H1 (cell line): ENCODE data around the gene GNB5. TPM values are rescaled to one million over a fixed set of nuclear protein-coding genes. Genes with fewer than 3 reads are reported as not detected.

ENCODE experiments used
- CTCF ChIA-PET: fragments of 300-600 bp; sonication (Branson Sonifier 250); formaldehyde crosslinking; loops from one replicate; lab custom pipeline; 2021; ENCODE audit not compliant: partially characterized antibody; lab: Charles Lee
- POLR2A ChIA-PET: fragments of 300-600 bp; sonication (Branson Sonifier 250); formaldehyde crosslinking; loops from one replicate; lab custom pipeline; 2021; ENCODE audit warnings: inconsistent platforms; ENCODE audit not compliant: partially characterized antibody; lab: Charles Lee
- DNase-seq, 2 experiments: peaks; one replicate each; pipeline versions ENCODE4 v3.0.0 to v3.0.0-alpha.2; 2010 to 2022; ENCODE audit warnings: low spot score in 2 of 2, low read depth in 1 of 2, mixed read lengths in 1 of 2
- FAIRE-seq: peaks from 2 replicates; lab custom pipeline; 2011; peaks lifted over from hg19 to GRCh38; lab: Jason Lieb, UNC
- H2AFZ ChIP-seq: 2 replicates; pipeline ENCODE4 v1.8.1; 2012; ENCODE audit warnings: low read length, inconsistent platforms
- H2AK5ac ChIP-seq: 2 replicates; pipeline ENCODE4 v1.6.1; 2013; ENCODE audit warnings: low read depth, low read length
- H2BK120ac ChIP-seq: replicated peaks from 2 replicates; pipeline ENCODE3; 2013; ENCODE audit warnings: low read depth, low read length, inconsistent platforms
- H2BK12ac ChIP-seq: 2 replicates; pipeline ENCODE4 v1.6.1; 2013; ENCODE audit warnings: low read depth, low read length
- H2BK15ac ChIP-seq: 2 replicates; pipeline ENCODE4 v1.6.1; 2013; ENCODE audit warnings: low read length
- H2BK20ac ChIP-seq: 2 replicates; pipeline ENCODE4 v1.6.1; 2013; ENCODE audit warnings: low read length
- H2BK5ac ChIP-seq: 2 replicates; pipeline ENCODE4 v1.6.1; 2013; ENCODE audit warnings: low read depth, low read length
- H3K14ac ChIP-seq: 2 replicates; pipeline ENCODE4 v1.6.1; 2013; ENCODE audit warnings: inconsistent platforms; ENCODE audit not compliant: insufficient read length
- H3K18ac ChIP-seq: 2 replicates; pipeline ENCODE4 v1.6.1; 2013; ENCODE audit warnings: low read length; ENCODE audit errors: extremely low read depth
- H3K23ac ChIP-seq: 2 replicates; pipeline ENCODE4 v1.6.1; 2013; ENCODE audit warnings: inconsistent platforms; ENCODE audit not compliant: insufficient read length
- H3K23me2 ChIP-seq: 2 replicates; pipeline ENCODE4 v1.6.1; 2013; ENCODE audit warnings: low read depth, low read length
- H3K27ac ChIP-seq: 2 replicates; pipeline ENCODE4 v1.6.1; 2011; ENCODE audit warnings: low read depth, low read length, inconsistent platforms
- H3K27me3 ChIP-seq, 4 experiments: replicated peaks in 1 of 4; 1 replicate in 1 of 4; 2 replicates in 3 of 4; pipeline versions ENCODE4 v1.6.1 to v1.8.1; 2011 to 2013; ENCODE audit warnings: low read length in 3 of 4, mild to moderate bottlenecking in 3 of 4, inconsistent platforms in 2 of 4, mixed read lengths in 2 of 4, moderate library complexity in 1 of 4; ENCODE audit not compliant: control insufficient read depth in 3 of 4, insufficient read depth in 3 of 4; ENCODE audit errors: extremely low read depth in 1 of 4
- H3K36me3 ChIP-seq, 4 experiments: 2 replicates each; pipeline versions ENCODE4 v1.6.1 to v1.8.1; 2011 to 2013; ENCODE audit warnings: mild to moderate bottlenecking in 4 of 4, low read length in 3 of 4, moderate library complexity in 2 of 4, control low read depth in 1 of 4, inconsistent platforms in 1 of 4; ENCODE audit not compliant: insufficient read depth in 4 of 4, control insufficient read depth in 2 of 4
- H3K4ac ChIP-seq: replicated peaks from 2 replicates; pipeline ENCODE3; 2013; ENCODE audit warnings: low read length, low read depth, mixed read lengths, inconsistent platforms; ENCODE audit not compliant: insufficient read length
- H3K4me1 ChIP-seq, 4 experiments: replicated peaks in 1 of 4; 1 replicate in 1 of 4; 2 replicates in 3 of 4; pipeline versions ENCODE4 v1.6.1 to v1.8.1; 2011 to 2013; ENCODE audit warnings: low read length in 3 of 4, inconsistent platforms in 2 of 4, mixed read lengths in 1 of 4; ENCODE audit not compliant: insufficient read depth in 4 of 4, control insufficient read depth in 3 of 4
- H3K4me2 ChIP-seq, 2 experiments: 2 replicates each; pipeline versions ENCODE4 v1.6.1 to v1.8.1; 2011 to 2013; ENCODE audit warnings: low read depth in 2 of 2, low read length in 2 of 2, control low read depth in 1 of 2, inconsistent platforms in 1 of 2, mild to moderate bottlenecking in 1 of 2; ENCODE audit not compliant: insufficient read depth in 1 of 2
- H3K4me3 ChIP-seq, 4 experiments: fragments of 200-600, 300-600 bp in 1 of 4; sonication (generic), shearing (Covaris generic), sonication (Bioruptor Twin) in 1 of 4; 2 replicates each; pipeline versions ENCODE4 v1.5.1 to v1.8.1; 2011 to 2016; ENCODE audit warnings: low read length in 4 of 4, low read depth in 3 of 4, control low read depth in 2 of 4, inconsistent platforms in 2 of 4, mild to moderate bottlenecking in 2 of 4, mixed read lengths in 1 of 4, moderate library complexity in 1 of 4; ENCODE audit not compliant: insufficient read depth in 2 of 4; ENCODE audit errors: extremely low read depth in 1 of 4
- H3K56ac ChIP-seq: replicated peaks from 2 replicates; pipeline ENCODE3; 2013; ENCODE audit warnings: low read depth, mild to moderate bottlenecking, mixed read lengths, low read length, inconsistent platforms; ENCODE audit not compliant: insufficient read length
- H3K79me1 ChIP-seq: 2 replicates; pipeline ENCODE4 v1.6.1; 2013; ENCODE audit warnings: low read depth, low read length, control low read depth
- H3K79me2 ChIP-seq, 2 experiments: 2 replicates each; pipeline versions ENCODE4 v1.6.1 to v1.8.1; 2012 to 2013; ENCODE audit warnings: low read length in 2 of 2, mild to moderate bottlenecking in 2 of 2, inconsistent platforms in 1 of 2; ENCODE audit not compliant: insufficient read depth in 2 of 2, control insufficient read depth in 1 of 2
- H3K9ac ChIP-seq, 4 experiments: replicated peaks in 1 of 4; 1 replicate in 1 of 4; 2 replicates in 3 of 4; pipeline versions ENCODE4 v1.6.1 to v1.8.1; 2011 to 2013; ENCODE audit warnings: low read depth in 3 of 4, low read length in 3 of 4, control low read depth in 2 of 4, mild to moderate bottlenecking in 2 of 4, moderate library complexity in 2 of 4, inconsistent platforms in 1 of 4; ENCODE audit errors: extremely low read depth in 1 of 4
- H3K9me3 ChIP-seq, 2 experiments: 2 replicates each; pipeline versions ENCODE4 v1.6.1 to v1.8.1; 2012 to 2013; ENCODE audit warnings: mild to moderate bottlenecking in 2 of 2, moderate library complexity in 2 of 2, control low read depth in 1 of 2, inconsistent platforms in 1 of 2, low read depth in 1 of 2, low read length in 1 of 2, mixed read lengths in 1 of 2; ENCODE audit not compliant: insufficient read depth in 2 of 2
- H4K20me1 ChIP-seq, 2 experiments: replicated peaks in 1 of 2; 2 replicates each; pipeline versions ENCODE3 to v1.8.1; 2011 to 2013; ENCODE audit warnings: inconsistent platforms in 2 of 2, low read length in 2 of 2, mild to moderate bottlenecking in 1 of 2; ENCODE audit not compliant: insufficient read depth in 2 of 2, control insufficient read depth in 1 of 2
- H4K5ac ChIP-seq: 2 replicates; pipeline ENCODE4 v1.6.1; 2013; ENCODE audit warnings: low read length, low read depth, mixed read lengths, inconsistent platforms; ENCODE audit not compliant: insufficient read length
- H4K8ac ChIP-seq: 2 replicates; pipeline ENCODE4 v1.8.0; 2013; ENCODE audit warnings: mild to moderate bottlenecking, moderate library complexity, low read length, inconsistent platforms; ENCODE audit not compliant: insufficient read depth; ENCODE audit errors: extremely low read depth
- H4K91ac ChIP-seq: replicated peaks from 2 replicates; pipeline ENCODE3; 2013; ENCODE audit warnings: low read length, mixed read lengths, inconsistent platforms; ENCODE audit not compliant: insufficient read length
- ATF3 ChIP-seq: IDR thresholded peaks from 2 replicates; pipeline ENCODE4 v1.6.1; 2011; ENCODE audit warnings: low read depth, mild to moderate bottlenecking, low read length; ENCODE audit not compliant: insufficient read depth
- BACH1 ChIP-seq: IDR thresholded peaks from 2 replicates; pipeline ENCODE4 v1.6.1; 2012; ENCODE audit warnings: low read length, improper control_type of control experiment
- BCL11A ChIP-seq, 2 experiments: IDR thresholded peaks; one replicate each; pipeline ENCODE4 v1.6.1; 2011; ENCODE audit warnings: low read depth in 2 of 2, low read length in 2 of 2, mild to moderate bottlenecking in 2 of 2
- GTF2F1 ChIP-seq: IDR thresholded peaks from 2 replicates; pipeline ENCODE4 v1.6.1; 2012; ENCODE audit warnings: low read depth, low read length, improper control_type of control experiment, borderline replicate concordance
- HDAC6 ChIP-seq: IDR thresholded peaks from one replicate; pipeline ENCODE4 v1.7.1; 2012; ENCODE audit warnings: low read depth, mild to moderate bottlenecking, inconsistent platforms, low read length, moderate library complexity
- POU5F1 ChIP-seq: IDR thresholded peaks from 2 replicates; pipeline ENCODE4 v1.6.1; 2011; ENCODE audit warnings: low read depth, mild to moderate bottlenecking, low read length, moderate library complexity
- RAD21 ChIP-seq, 2 experiments: IDR thresholded peaks in 1 of 2; conservative IDR thresholded peaks in 1 of 2; 2 replicates each; pipeline ENCODE4 v1.6.1; 2011; ENCODE audit warnings: low read depth in 2 of 2, low read length in 2 of 2, improper control_type of control experiment in 1 of 2, inconsistent platforms in 1 of 2, mild to moderate bottlenecking in 1 of 2, moderate library complexity in 1 of 2
- RFX5 ChIP-seq: IDR thresholded peaks from 2 replicates; pipeline ENCODE4 v1.6.1; 2011; ENCODE audit warnings: low read depth, low read length, improper control_type of control experiment, borderline replicate concordance
- RNF2 ChIP-seq: fragments of 200-900, 300-1000 bp; sonication (generic); IDR thresholded peaks from 2 replicates; pipeline ENCODE4 v1.7.1; 2016; ENCODE audit warnings: borderline replicate concordance, low read depth, mild to moderate bottlenecking, antibody characterized with exemption, low read length; ENCODE audit not compliant: poor library complexity, severe bottlenecking; ENCODE audit errors: missing control alignments
- SUZ12 ChIP-seq: fragments of 200-600 bp; sonication (generic); IDR thresholded peaks from 2 replicates; pipeline ENCODE4 v1.6.1; 2012; ENCODE audit warnings: mild to moderate bottlenecking, inconsistent platforms, low read length, moderate library complexity, mixed read lengths
- TAF1 ChIP-seq: IDR thresholded peaks from 2 replicates; pipeline ENCODE4 v1.6.1; 2011; ENCODE audit warnings: mild to moderate bottlenecking, low read depth, low read length
- WGBS, 2 experiments: shearing (Covaris generic) in 1 of 2; methylation state at CpG; one replicate each; pipeline versions ENCODE4 v1.1.6 to v1.1.7; 2013 to 2015; ENCODE audit warnings: low lambda C conversion rate in 2 of 2, mixed read lengths in 2 of 2, inconsistent platforms in 1 of 2, low coverage in 1 of 2, missing lambda C conversion rate in 1 of 2; ENCODE audit not compliant: insufficient replicate concordance in 2 of 2, insufficient coverage in 1 of 2, insufficient read length in 1 of 2; ENCODE audit errors: extremely low coverage in 1 of 2, missing lambda C conversion rate in 1 of 2; 5-methylcytosine and 5-hydroxymethylcytosine counted together
- polyA plus RNA-seq, 7 experiments: library from polyadenylated mRNA; depleted of rRNA in 3 of 7; stranded (reverse) in 5 of 7; unstranded in 2 of 7; fragments of >200 nt in 5 of 7; fragments of 200-250 nt in 2 of 7; gene quantifications; 1 replicate in 5 of 7; 2 replicates in 1 of 7; 4 replicates in 1 of 7; pipeline versions ENCODE4 v1.2.1 to v1.2.3, GENCODE V29; 2011 to 2013; ENCODE audit warnings: missing spikeins in 2 of 7, mixed read lengths in 2 of 7
- total RNA-seq: library from RNA; stranded (reverse); fragmentation: NEBNext Ultra II Directional; extraction: Animal tissue kit (Norgen Biotek cat#: 25700); gene quantifications from 2 replicates; pipeline ENCODE4 v1.2.1, GENCODE V29; 2021

Gene GNB5
- total and polyA plus RNA-seq, 2 of the 8 experiments (the other 6 are each of a cell fraction or from before 2014, with no cell fraction given), result 21.7 to 42.5 TPM

GRCh38 chr15:52106641-52107040 lies 84.6 kb downstream of the GNB5 start:
- DNase-seq (no peak), FAIRE-seq (no peak)
- ChIA-PET CTCF (interaction anchor here (1.4 kb wide), 1 partner anchor 24 kb away, joined by 3 read pairs; no protein-coding TSS in a partner anchor), POLR2A (interaction anchor here (0.6 to 1.1 kb wide), 2 partner anchors 11 to 1055 kb away, joined by 3 read pairs; no protein-coding TSS in a partner anchor)
- no peak overlapping the region for H4K91ac ChIP-seq
- H3K9ac ChIP-seq, result no peak overlapping the region
- no peaks in the 10 kb centered on the region for H3K9me3 ChIP-seq
- 90% methylated on average over 6 of the region's 6 CpGs; no CpG with 5 or more reads in 1 of the 2 experiments for WGBS, 2 experiments
- no peaks in the 10 kb centered on the region for H3K36me3 ChIP-seq
- H3K4me2 ChIP-seq, result no peak overlapping the region
- no peak overlapping the region for H3K4ac ChIP-seq
- H3K79me1 ChIP-seq, result no peaks in the 10 kb centered on the region
- H3K4me1 ChIP-seq, result 0 out of 7 replicates have a peak, but pooled peaks cover 0 to 2% (median 0%) of the 10 kb centered on the region in 4 experiments
- no peak overlapping the region for H3K23ac ChIP-seq
- no peak overlapping the region for H3K18ac ChIP-seq
- no peak overlapping the region for H2AK5ac ChIP-seq
- H2BK20ac ChIP-seq, result no peak overlapping the region
- no peak for TF ChIP-seq GTF2F1
- TF ChIP-seq HDAC6, result no peak
- no peak for TF ChIP-seq BACH1
- no peak for TF ChIP-seq RFX5
- no peak for TF ChIP-seq ATF3
- TF ChIP-seq SUZ12, result no peak
- no peak for TF ChIP-seq BCL11A (IDR thresholded peaks at IDR 0.05; ENCODE audit: low read depth in 2 of 2, low read length in 2 of 2)
- no peak for TF ChIP-seq RNF2
- no peak for TF ChIP-seq RAD21 (IDR thresholded peaks at IDR 0.05 in 1 of 2, conservative IDR thresholded peaks at IDR 0.05 in 1 of 2; ENCODE audit: low read depth in 2 of 2, low read length in 2 of 2)
- no peak for TF ChIP-seq POU5F1
- no peak for TF ChIP-seq TAF1
- H3K14ac ChIP-seq, result no peak overlapping the region
- no peak overlapping the region for H2BK120ac ChIP-seq
- H2BK15ac ChIP-seq, result no peak overlapping the region
- H3K79me2 ChIP-seq, result no peaks in the 10 kb centered on the region
- H4K5ac ChIP-seq, result no peak overlapping the region
- no peak overlapping the region for H4K8ac ChIP-seq
- peaks cover 0 to 4% (median 1%) of the 10 kb centered on the region in 4 experiments; a peak in 4 of 7 replicates for H3K27me3 ChIP-seq
- no peaks in the 10 kb centered on the region; the same call in 1 of the 2 replicates for H3K23me2 ChIP-seq
- no peak overlapping the region for H3K27ac ChIP-seq
- no peak overlapping the region for H3K4me3 ChIP-seq
- no peak overlapping the region for H2BK12ac ChIP-seq
- no peaks in the 10 kb centered on the region for H4K20me1 ChIP-seq
- no peak overlapping the region for H3K56ac ChIP-seq
- no peak overlapping the region for H2BK5ac ChIP-seq
- H2AFZ ChIP-seq, result no peak overlapping the region
